Duodenal mucosa (tissue), 2 donors: ENCODE results near the gene IZUMO4.

ENCODE experiments used
- H3K27ac ChIP-seq: one replicate; pipeline ENCODE4 v1.7.0; 2013; ENCODE audit warnings: low read depth, low read length
- H3K27me3 ChIP-seq, 2 donors: one replicate each; pipeline ENCODE4 v1.7.0; 2013; ENCODE audit warnings: low read length in 2 of 2, control low read depth in 1 of 2; ENCODE audit not compliant: insufficient read depth in 2 of 2, control insufficient read depth in 1 of 2
- H3K36me3 ChIP-seq, 2 donors: one replicate each; pipeline ENCODE4 v1.7.0; 2013; ENCODE audit warnings: low read length in 2 of 2, control low read depth in 1 of 2; ENCODE audit not compliant: insufficient read depth in 2 of 2, control insufficient read depth in 1 of 2
- H3K4me1 ChIP-seq, 2 donors: one replicate each; pipeline ENCODE4 v1.7.0; 2013; ENCODE audit warnings: low read length in 2 of 2, control low read depth in 1 of 2; ENCODE audit not compliant: insufficient read depth in 2 of 2, control insufficient read depth in 1 of 2
- H3K4me3 ChIP-seq, 2 donors: one replicate each; pipeline ENCODE4 v1.7.0; 2013; ENCODE audit warnings: low read length in 2 of 2, low read depth in 1 of 2
- H3K9ac ChIP-seq, 2 donors: one replicate each; pipeline ENCODE4 v1.7.0; 2013; ENCODE audit warnings: low read length in 2 of 2, low read depth in 1 of 2
- H3K9me3 ChIP-seq, 2 donors: one replicate each; pipeline ENCODE4 v1.7.0; 2013; ENCODE audit warnings: low read length in 2 of 2, control low read depth in 1 of 2; ENCODE audit not compliant: control insufficient read depth in 1 of 2

Gene IZUMO4

GRCh38 chr19:2109046-2109864 is 12.5 kb downstream of the IZUMO4 start:
- no peak overlapping the region for H3K4me3 ChIP-seq

GRCh38 chr19:2110822-2111221 is 14.1 kb downstream of the IZUMO4 start:
- H3K9me3 ChIP-seq = no peaks in the 10 kb centered on the region
- H3K27me3 ChIP-seq = no peaks in the 10 kb centered on the region
- no peaks in the 10 kb centered on the region for H3K4me1 ChIP-seq
- no peak overlapping the region for H3K4me3 ChIP-seq
- H3K27ac ChIP-seq = no peak overlapping the region
- H3K9ac ChIP-seq = no peak overlapping the region
- H3K36me3 ChIP-seq = peaks cover 60 to 96% of the 10 kb centered on the region in 2 donors

More at GRCh38 chr19:2109046-2109864, 12.5 kb downstream of the IZUMO4 start:
- Histone ChIP-seq H3K4me1 (no peaks in the 10 kb centered on the region), H3K36me3 (peaks cover 45 to 92% of the 10 kb centered on the region in 2 donors), H3K9me3 (no peaks in the 10 kb centered on the region), H3K9ac (no peak overlapping the region), H3K27me3 (no peaks in the 10 kb centered on the region), H3K27ac (no peak overlapping the region)

DNA sequence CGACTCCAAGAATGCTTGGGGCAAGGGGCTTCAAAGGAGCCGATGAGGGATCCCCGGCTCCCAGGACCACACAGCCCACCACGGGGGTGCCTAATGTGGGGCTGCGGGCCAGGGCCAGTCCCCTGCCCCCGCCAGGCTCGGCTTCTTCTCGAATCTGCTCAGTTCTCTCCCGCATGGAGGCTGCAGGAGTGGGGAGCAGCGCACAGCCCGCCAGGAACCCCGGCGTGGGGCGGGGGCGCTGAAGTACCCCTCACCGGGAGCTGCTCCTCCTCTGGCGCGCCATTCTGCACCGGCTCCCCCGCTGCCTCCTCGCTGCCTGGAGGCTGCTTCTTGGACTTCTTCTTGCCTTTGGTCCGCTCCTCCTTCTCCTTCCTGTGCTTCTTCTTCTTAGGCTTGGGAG is 14.7 kb downstream of the IZUMO4 start:
- H3K9me3 ChIP-seq = no peaks in the 10 kb centered on the region
- peaks cover 64 to 96% of the 10 kb centered on the region in 2 donors for H3K36me3 ChIP-seq
- H3K9ac ChIP-seq = no peak overlapping the region
- H3K4me1 ChIP-seq = no peaks in the 10 kb centered on the region
- no peaks in the 10 kb centered on the region for H3K27me3 ChIP-seq
- H3K27ac ChIP-seq = no peak overlapping the region
- H3K4me3 ChIP-seq = no peak overlapping the region

GRCh38 chr19:2111886-2112285 is 15.2 kb downstream of the IZUMO4 start:
- Histone ChIP-seq H3K27ac (no peak overlapping the region), H3K36me3 (peaks cover 65 to 96% of the 10 kb centered on the region in 2 donors), H3K4me1 (no peaks in the 10 kb centered on the region), H3K4me3 (no peak overlapping the region), H3K9ac (no peak overlapping the region), H3K27me3 (no peaks in the 10 kb centered on the region), H3K9me3 (no peaks in the 10 kb centered on the region)

DNA sequence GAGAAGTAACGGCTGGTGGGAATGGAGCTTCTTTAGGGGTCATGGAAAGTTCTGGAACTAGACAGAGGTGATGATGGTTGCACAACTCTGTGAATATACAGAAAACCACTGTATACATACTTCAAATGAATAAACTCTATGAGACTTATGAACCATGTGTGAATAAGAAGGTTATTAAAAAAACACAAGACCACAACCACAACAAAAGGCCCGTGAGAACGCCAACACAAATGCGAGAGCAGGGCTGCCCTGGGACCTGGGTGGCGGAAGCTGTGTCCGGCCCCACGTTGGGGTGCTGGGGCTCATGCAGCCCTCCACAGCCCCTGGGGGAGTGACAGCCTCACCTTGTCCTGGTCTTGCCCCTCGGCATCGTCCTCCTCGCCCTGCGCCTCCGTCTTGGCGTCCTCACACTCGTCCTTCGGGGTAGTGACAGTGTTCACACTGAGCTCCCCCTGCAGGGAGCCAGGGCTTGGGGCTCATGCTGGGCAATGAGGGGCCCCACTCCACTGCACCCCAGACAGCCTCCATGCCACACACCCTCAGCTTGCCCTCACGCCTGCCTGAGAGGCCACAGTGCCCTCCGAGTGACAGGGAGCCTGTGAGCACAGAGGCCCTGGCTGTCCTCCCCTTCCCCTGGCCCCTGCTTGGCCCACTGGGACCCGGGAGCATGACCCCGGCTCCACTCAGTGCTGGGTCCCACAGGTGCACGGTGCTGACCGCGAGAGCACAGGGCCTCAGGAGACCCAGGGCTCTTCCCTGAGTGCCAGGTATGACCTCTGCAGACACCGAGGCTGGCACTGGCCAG is 16.0 kb downstream of the IZUMO4 start:
- H3K27ac ChIP-seq = no peak overlapping the region
- H3K9me3 ChIP-seq = no peaks in the 10 kb centered on the region

DNA sequence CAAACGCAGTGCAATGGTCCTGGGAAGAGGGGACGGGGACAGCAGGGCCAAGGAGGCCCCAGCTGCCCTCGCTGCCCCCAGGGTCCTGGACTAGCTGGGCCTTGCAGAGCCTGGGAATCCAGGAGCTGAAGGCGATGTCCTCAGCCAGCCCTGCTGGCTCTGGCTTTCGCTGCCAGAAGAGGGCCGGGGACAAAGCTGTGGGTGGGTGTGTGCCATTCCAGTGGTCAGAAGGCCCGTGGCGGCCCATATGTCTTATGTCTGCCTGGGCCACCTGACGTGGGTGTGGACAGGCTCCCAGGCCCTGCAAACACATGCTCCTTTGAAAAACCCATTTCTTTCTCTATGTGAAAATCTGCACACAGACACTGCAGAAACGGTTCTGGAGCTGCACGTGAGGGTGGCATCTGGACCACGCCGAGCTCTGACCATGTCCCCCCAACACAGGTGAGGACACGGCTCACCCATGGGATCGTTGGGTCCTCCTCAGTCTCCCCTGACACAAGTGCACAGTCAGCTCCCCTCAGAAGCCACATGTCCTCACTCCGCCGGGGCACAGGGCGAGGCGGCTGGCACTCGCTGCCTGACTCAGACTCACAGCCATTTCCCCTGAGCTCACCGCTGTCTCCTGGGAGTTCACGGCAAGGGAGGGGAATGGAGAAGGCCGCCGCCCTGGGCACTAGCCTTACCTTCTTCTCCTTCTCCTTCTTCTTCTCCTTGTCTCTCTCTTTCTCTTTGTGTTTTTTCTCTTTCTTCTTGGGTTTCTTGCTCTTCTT is 16.9 kb downstream of the IZUMO4 start:
- Histone ChIP-seq H3K4me1 (no peaks in the 10 kb centered on the region), H3K4me3 (no peak overlapping the region), H3K27me3 (no peaks in the 10 kb centered on the region), H3K9ac (no peak overlapping the region), H3K27ac (no peak overlapping the region), H3K36me3 (peaks cover 62 to 99% of the 10 kb centered on the region in 2 donors), H3K9me3 (no peaks in the 10 kb centered on the region)

More for the DNA sequence above, 16.0 kb downstream of the IZUMO4 start:
- H3K4me3 ChIP-seq = no peak overlapping the region
- no peaks in the 10 kb centered on the region for H3K27me3 ChIP-seq
- peaks cover 64 to 97% of the 10 kb centered on the region in 2 donors for H3K36me3 ChIP-seq
- H3K4me1 ChIP-seq = no peaks in the 10 kb centered on the region
- H3K9ac ChIP-seq = no peak overlapping the region

DNA sequence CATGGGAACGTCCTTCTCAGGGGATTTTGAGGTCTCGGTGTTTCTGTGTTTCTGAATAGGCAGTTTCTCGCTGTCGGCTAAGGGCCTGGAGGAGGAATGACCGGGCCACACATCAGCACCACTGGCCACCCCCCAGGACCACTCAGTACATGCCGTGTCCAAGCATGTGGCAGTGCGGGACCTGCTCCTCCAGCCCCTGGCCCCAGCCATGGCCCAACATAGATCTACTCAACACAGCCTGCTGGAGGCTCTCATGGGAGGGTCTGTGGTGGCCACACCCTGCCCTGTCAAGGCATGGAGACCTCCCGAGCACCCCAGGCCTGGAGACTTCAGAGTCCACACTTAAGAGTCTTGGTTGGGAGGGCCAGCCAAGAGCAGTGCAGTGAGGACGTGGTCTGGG is 17.5 kb downstream of the IZUMO4 start:
- no peak overlapping the region for H3K4me3 ChIP-seq
- H3K27ac ChIP-seq = no peak overlapping the region

GRCh38 chr19:2114821-2115220 is 18.1 kb downstream of the IZUMO4 start:
- Histone ChIP-seq H3K4me1 (no peaks in the 10 kb centered on the region), H3K9me3 (no peaks in the 10 kb centered on the region), H3K4me3 (no peak overlapping the region), H3K9ac (no peak overlapping the region), H3K36me3 (peaks cover 61 to 94% of the 10 kb centered on the region in 2 donors), H3K27me3 (no peaks in the 10 kb centered on the region), H3K27ac (no peak overlapping the region)

More for the DNA sequence above, 17.5 kb downstream of the IZUMO4 start:
- H3K4me1 ChIP-seq = no peaks in the 10 kb centered on the region
- H3K9me3 ChIP-seq = no peaks in the 10 kb centered on the region
- H3K9ac ChIP-seq = no peak overlapping the region
- H3K36me3 ChIP-seq = peaks cover 61 to 98% of the 10 kb centered on the region in 2 donors
- no peaks in the 10 kb centered on the region for H3K27me3 ChIP-seq

DNA sequence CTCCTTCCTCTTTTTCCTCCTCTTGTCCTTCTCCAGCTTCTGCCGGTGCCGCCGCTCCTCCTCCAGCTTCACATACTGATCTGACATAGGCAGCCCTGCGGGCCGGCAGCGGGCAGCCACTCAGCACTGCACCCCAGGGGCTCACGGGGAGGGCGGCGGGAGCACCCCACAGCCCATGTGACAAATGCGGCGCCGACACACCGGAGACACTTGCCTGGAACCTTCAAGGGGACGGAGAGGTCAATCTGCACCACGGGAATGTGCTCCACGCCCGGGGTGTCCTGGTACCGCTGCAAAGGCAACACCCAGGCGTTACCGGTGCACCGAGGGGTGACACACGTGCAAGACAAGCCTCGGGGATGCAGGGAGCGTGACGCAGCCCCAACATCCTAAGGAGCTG is 18.6 kb downstream of the IZUMO4 start:
- H3K4me3 ChIP-seq = no peak overlapping the region
- H3K36me3 ChIP-seq = peaks cover 61 to 94% of the 10 kb centered on the region in 2 donors
- no peak overlapping the region for H3K27ac ChIP-seq
- no peaks in the 10 kb centered on the region for H3K4me1 ChIP-seq
- no peaks in the 10 kb centered on the region for H3K27me3 ChIP-seq
- H3K9ac ChIP-seq = no peak overlapping the region
- H3K9me3 ChIP-seq = no peaks in the 10 kb centered on the region
